ENCODE results near the gene GDPD4. TPM values are rescaled to one million over a fixed set of nuclear protein-coding genes. Genes with fewer than 3 reads are reported as not detected.

The GDPD4 gene
- total and polyA plus RNA-seq, 10 of the 15 experiments (the other 5 are each of a cell fraction or from before 2014, with no cell fraction given) = 0.23 TPM; not detected in 9

- TF ChIP-seq ZBTB40 (IDR thresholded peaks at IDR 0.05; ENCODE audit: borderline replicate concordance) = no peak
These were observed 86.9 kb downstream of the GDPD4 start (continued) for GRCh38 chr11:77214557-77214956.

- FAIRE-seq (no peak), DNase-seq (ENCODE audit: low read depth, low spot score) (no peak), ATAC-seq (no peak)
- Histone ChIP-seq H3K79me2 (ENCODE audit: control insufficient read depth, insufficient read depth, low read length) (no peaks in the 10 kb centered on the region), H3K27me3 (replicated peaks in 1 of 2; ENCODE audit: control insufficient read depth in 2 of 2, insufficient read depth in 2 of 2, low read length in 1 of 2) (no peaks in the 10 kb centered on the region), H3K9ac (ENCODE audit: control insufficient read depth, insufficient read depth, low read length) (no peak overlapping the region), H3K4me1 (ENCODE audit: control insufficient read depth, insufficient read depth, low read length) (no peaks in the 10 kb centered on the region), H3K27ac (ENCODE audit: control insufficient read depth, insufficient read depth) (no peak overlapping the region), H4K20me1 (ENCODE audit: control insufficient read depth, insufficient read depth) (no peaks in the 10 kb centered on the region), H3K9me3 (replicated peaks; ENCODE audit: control insufficient read depth, insufficient read depth, low read length) (no peaks in the 10 kb centered on the region), H3K4me3 (no peak overlapping the region), H3K4me2 (ENCODE audit: control insufficient read depth, insufficient read depth) (no peak overlapping the region), H2AFZ (ENCODE audit: control insufficient read depth, low read depth, low read length) (no peak overlapping the region), H3K36me3 (ENCODE audit: control insufficient read depth in 2 of 2, insufficient read depth in 2 of 2, low read length in 1 of 2) (no peaks in the 10 kb centered on the region)
- no TSS peak for BruUV-seq (replicated peaks)
- TF ChIP-seq NR2C1 (IDR thresholded peaks at IDR 0.05) (no peak), BHLHE40 (IDR thresholded peaks at IDR 0.05; ENCODE audit: borderline replicate concordance in 1 of 2, low read depth in 2 of 2, low read length in 1 of 2) (no peak), MAX (IDR thresholded peaks at IDR 0.05; ENCODE audit: low read depth, low read length) (no peak), TCF3 (IDR thresholded peaks at IDR 0.05; ENCODE audit: borderline replicate concordance, insufficient read depth, low read depth, low read length) (no peak), ZZZ3 (IDR thresholded peaks at IDR 0.05; ENCODE audit: control insufficient read depth, insufficient read length, low read depth) (no peak)
- ChIA-PET RAD21 (ENCODE audit: unreplicated experiment) (no interaction called here), POLR2A (no interaction called here), SMC1A (ENCODE audit: uncharacterized antibody, unreplicated experiment) (no interaction called here), CTCF (interaction anchor here (0.6 kb wide), 1 partner anchor 18 kb away, joined by 3 read pairs; no protein-coding TSS in a partner anchor)
- intact Hi-C loops (cut with micrococcal nuclease; ENCODE audit: unreplicated experiment) = no loop called here
- in situ Hi-C loops (cut with MboI) = no loop called here
- WGBS (ENCODE audit: insufficient coverage, insufficient replicate concordance, low lambda C conversion rate, missing lambda C conversion rate) = 39% methylated on average over 18 of the region's 18 CpGs
These were observed 87.7 kb downstream of the GDPD4 start for GRCh38 chr11:77213589-77214428.

Data from GM12878 (cell line).